IPS DF 19.7 (cell line): ENCODE measurements around the gene SLC13A3.

Source experiments
- DNase-seq: peaks from one replicate; pipeline ENCODE4 v3.0.0-alpha.2; 2013; ENCODE audit warnings: low read depth, low spot score

The SLC13A3 gene

GRCh38 chr20:46578745-46579144, 72.5 kb downstream of the SLC13A3 start:
- DNase-seq: no peak

DNA sequence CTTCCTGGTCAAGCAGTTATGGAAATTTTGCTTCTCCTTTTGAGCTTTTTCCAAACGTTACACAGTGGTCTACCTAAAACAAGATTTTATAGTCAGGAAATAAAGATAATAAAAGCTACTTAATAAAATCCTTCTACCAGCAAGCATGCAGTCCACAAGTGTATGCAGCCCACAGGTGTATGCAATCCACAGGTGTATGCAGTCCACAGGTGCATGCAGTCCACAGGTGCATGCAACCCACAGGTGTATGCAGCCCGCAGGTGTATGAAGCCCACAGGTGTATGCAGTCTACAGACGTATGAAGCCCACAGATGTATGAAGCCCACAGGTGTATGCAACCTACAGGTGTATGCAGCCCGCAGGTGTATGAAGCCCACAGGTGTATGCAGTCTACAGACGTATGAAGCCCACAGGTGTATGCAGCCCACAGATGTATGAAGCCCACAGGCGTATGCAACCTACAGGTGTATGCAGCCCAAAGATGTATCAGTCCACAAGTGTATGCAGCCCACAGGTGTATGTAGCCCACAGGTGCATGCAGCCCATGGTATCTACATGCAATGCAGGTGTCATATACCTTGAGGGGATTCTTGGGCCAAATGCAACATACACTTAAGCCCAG, 74.4 kb downstream of the SLC13A3 start:
- DNase-seq: no peak

GRCh38 chr20:46575937-46576461, 75.3 kb downstream of the SLC13A3 start:
- DNase-seq: no peak

DNA sequence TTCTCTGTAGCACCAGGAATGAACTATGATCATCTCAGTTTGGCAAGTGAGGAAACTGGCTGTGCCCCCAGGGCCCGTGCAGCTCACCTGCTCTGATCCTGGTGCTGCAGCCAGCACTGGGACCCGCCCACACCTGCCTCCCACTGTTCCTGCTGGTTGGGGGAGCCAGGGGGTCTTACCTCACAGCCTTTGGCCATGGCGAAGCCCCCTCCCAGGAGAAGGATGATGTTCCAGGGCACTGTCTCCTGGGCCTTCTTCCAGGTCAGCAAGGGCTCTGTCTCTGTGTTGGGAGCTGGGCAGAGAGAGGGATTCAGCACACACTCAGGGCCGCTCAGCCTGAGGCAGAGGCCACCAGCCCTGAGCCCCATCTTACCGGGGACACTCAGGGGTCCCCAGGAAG, 75.9 kb downstream of the SLC13A3 start:
- DNase-seq: no peak

- DNase-seq: no peak
Measured at GRCh38 chr20:46573788-46574584, 77.3 kb downstream of the SLC13A3 start.

GRCh38 chr20:46573234-46573633, 78.0 kb downstream of the SLC13A3 start:
- no peak for DNase-seq

GRCh38 chr20:46572790-46573189, 78.5 kb downstream of the SLC13A3 start:
- no peak for DNase-seq

GRCh38 chr20:46572153-46572552, 79.1 kb downstream of the SLC13A3 start:
- DNase-seq: no peak

GRCh38 chr20:46571418-46571817, 79.8 kb downstream of the SLC13A3 start:
- no peak for DNase-seq

DNA sequence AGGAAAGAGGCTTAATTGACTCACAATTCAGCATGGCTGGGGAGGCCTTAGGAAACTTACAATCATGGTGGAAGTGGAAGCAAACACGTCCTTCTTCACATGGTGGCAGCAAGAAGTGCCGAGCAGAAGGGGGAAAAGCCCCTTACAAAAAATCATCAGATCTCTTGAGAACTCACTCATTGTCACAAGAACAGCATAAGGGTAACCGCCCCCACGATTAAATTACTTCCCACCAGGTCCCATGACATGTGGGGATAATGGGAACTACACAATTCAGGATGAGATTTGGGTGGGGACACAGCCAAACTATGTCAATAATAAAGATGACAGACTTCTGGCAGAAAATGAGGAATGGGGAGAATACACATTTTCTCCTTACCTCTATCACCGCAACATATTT, 80.3 kb downstream of the SLC13A3 start:
- no peak for DNase-seq

GRCh38 chr20:46569961-46570360, 81.3 kb downstream of the SLC13A3 start:
- no peak for DNase-seq

DNA sequence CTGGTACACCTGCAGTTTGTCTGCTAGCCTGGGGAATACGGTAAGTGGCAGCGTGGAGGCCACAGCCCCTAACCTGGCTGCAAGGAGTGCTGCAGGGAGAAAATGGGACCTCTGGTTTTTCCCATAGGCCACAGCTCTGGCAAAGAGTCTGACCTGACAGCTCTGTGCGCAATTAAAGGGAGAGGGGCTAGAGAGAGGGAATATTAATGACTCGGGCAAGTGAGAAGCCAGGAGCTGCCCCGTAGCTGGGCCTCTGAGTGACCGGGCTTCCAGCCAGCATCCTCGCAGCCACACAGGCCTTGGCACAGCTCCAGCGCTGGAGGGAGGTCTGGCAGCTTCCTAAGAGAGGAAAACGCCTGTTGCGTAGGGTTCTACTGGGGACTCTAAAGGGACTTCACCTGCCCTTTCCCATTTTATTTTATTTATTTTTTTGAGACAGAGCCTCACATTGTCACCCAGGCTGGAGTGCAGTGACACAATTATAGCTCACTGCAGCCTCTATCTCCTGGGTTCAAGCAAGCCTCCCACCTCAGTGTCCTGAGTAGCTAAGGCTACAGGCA, 82.6 kb downstream of the SLC13A3 start:
- DNase-seq: no peak

DNA sequence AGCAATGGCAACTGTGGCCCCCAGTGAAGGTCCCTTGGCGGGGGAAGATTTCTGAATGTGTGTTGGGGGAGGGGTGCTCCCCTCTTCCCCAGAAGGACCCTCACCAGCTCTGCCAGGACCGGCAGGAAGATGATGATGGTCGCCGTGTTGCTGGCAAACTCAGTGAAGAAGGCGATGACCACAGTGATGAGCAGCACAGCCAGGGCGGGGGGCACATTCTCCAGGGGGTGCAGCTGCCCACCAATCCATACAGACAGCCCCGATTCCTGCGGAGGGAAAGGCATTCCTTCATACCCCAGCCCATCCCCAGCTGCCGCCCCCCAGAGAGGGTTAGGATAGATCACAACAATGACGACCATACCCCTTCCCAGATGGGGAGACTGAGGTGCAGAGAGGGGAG, 85.1 kb downstream of the SLC13A3 start:
- no peak for DNase-seq

DNA sequence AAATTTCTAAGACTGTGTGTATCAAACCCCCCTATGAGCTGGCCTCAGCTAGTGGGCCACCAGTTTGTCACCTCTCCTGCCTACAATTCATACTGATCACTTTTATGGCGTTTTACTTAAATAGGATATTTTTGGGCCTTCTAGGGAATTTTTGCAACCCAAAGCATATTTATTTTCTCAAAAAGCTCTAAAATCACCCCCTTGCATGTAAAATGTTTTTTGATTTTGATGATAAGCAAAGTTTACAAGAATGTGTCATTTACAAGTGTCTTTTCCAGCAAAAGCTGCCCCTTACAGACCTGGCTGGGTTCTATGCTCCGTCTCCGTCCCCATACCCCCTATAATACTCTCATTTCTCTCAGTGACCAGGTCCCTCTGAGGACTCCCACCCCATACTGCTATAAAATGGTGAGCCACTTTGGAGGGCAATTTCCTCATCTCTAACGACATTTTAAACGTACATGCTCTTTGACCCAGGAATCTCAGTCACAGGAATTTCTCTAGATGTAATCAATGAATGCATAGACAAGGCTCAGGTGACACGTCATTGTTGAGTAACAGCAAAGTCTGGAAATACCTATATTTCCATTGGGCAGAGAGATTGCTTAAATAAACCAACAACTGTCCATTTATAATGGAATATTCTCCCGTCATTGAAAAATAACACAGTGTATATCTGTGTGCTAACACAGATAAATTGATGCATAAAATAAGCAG, 86.9 kb downstream of the SLC13A3 start:
- no peak for DNase-seq

DNA sequence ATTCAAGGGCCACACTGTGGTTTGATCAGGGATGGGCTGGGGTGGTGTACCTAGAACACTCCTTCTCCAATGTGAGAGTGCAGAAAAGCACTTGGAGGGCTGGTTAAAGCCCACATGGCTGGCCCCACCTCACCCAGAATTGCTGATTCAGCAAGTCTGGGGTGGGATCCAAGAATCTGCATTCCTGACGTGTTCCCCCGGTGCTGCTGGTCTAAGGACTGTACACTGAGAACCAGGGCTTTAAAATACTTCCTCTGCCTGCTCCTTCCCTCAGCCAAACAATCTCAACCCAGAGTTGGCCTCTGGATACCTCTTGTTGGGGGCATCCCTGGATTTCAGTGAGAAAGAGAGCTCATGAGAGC, 87.4 kb downstream of the SLC13A3 start:
- DNase-seq: no peak

- DNase-seq: no peak
Measured at GRCh38 chr20:46563170-46563859, 87.9 kb downstream of the SLC13A3 start.

DNA sequence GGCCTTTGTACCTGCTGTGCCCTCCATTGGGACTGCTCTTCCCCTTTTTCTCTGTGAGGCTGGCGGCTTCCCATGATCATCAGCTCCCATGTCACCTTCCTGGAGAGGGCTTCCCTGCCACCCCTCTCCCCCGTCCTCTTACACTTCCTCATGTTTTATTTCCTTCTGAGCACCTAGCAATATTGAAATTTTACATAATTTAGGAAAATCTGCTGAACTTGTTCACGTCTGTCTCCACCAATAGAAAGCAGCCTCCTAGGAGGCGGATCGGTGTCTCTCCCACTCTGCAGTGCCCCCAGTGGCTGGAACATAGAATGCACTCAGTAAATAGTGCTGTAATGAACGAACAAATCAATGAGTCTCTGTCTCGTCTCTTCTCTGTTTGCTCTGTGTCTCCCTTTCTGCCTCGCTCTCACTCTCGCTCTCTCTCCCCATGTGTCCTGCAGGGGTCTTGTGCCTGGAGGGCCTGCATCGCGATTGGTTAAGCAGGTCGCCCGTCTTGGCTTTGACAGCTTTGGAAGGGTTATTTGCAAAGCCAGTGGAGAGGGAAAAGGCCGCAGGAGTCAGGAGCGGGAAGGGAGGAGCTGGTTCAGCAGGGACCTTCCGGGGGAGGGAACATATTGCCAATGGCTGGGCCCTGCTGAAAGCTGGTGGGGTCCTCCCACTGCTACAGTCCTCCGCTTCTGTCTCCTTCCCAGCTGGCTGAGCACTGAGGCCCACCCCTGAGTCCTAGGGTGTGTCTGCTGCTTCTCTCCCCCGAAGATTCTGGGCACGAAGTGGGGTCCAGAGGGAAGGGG, 88.7 kb downstream of the SLC13A3 start:
- DNase-seq: no peak

DNA sequence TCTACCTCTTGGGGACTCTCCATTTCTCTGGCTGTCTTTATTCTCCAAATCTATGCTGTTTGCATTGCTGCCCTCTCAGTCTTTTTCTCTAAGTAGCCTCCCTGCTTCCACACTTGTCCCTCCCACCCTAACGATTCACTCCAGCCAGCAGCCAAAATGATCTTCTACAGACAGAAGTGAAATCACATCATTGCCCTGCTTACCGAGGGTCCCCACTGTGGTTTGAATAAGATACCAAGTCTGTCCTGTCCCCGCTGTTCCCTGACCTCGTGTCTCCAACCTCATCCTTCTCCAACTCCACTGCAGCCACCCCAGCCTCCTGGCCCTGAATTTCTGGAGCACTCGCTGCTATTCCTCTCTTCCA, 89.3 kb downstream of the SLC13A3 start:
- no peak for DNase-seq

GRCh38 chr20:46559685-46560440, 91.4 kb downstream of the SLC13A3 start:
- DNase-seq: no peak

DNA sequence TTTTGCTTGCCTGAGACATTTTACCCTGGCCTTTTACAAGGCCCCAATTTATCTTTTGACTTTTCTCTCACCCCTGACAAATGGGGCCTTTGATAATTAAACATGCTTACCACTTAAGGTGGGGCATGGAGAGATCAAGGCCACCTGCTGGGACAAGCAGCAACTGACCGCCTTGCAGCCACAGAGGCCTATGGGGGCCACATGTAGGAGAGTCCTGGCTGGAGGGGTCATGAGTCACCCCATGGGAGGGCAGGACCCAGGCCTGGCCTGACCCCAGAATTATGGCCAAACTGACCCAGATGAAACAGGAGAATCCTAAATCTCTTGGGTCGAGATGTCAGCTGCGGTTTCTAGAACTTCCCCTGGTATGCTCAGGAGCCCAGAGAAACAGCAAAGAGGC, 92.3 kb downstream of the SLC13A3 start:
- DNase-seq: no peak
